HG02678 (cell line): ENCODE measurements around the gene ANKRD17.
A peak's percentile ranks its signal among the peaks of the same experiment; 100 is the strongest.
"Not testable (repeated sequence)": the region's sequence is repeated elsewhere in the genome, so short reads cannot be mapped to it uniquely, and the experiment has no call there.

ENCODE experiments used
- ATAC-seq: cut with Tn5 transposase; IDR thresholded peaks from one replicate; pipeline ENCODE4 v1.9.1; 2021; ENCODE audit warnings: mild to moderate bottlenecking, moderate library complexity; ENCODE audit not compliant: unreplicated experiment

ANKRD17 gene

DNA sequence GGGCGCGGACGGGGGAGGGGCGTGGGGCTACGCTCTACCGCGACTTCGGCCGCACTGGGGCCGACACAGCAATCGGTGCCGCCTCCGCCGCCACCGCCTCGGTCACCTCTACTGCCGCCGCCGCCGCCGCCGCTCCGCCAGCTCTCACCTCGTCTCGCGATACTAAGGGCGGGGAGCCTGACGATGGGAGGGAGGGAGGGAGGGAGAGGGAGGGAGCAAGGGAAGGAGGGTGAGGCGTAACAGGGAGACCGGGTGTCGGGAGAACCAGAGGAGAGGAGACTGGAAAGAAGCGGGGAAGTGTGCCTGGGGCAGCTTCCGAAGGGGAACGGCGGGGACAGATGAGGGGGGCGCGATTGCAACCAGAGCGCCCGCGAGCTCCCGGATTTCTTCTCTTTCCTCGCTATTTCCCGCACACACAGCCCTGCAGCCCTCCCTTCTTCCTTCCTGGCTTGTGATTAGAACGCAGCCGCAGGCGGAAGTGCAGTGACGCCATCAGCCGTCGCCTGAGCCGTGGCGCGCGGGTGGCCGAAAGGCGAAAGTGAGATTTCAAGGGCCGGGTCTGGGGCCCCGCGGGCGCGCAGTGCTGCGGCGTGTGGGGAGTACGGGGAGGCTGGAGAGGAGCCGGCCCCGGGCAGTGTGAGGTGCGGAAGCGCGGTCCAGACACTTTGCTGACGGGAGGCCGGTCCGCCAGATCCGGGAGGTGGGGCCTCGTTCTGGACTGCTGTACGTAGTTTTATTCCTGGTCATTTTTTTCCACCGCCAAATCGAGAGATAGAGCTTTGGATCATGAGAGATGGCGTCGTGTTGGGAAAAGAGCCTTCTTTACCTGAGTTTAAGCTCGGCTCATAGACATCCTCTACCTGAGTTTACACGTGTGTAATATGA is at the start of gene ANKRD17:
TSS of gene ANKRD17 (minus strand) at position 113 of the 885 bp plus-strand sequence. CDS start 130 bp downstream, outside the sequence.
- ATAC-seq, result peak; percentile 76

DNA sequence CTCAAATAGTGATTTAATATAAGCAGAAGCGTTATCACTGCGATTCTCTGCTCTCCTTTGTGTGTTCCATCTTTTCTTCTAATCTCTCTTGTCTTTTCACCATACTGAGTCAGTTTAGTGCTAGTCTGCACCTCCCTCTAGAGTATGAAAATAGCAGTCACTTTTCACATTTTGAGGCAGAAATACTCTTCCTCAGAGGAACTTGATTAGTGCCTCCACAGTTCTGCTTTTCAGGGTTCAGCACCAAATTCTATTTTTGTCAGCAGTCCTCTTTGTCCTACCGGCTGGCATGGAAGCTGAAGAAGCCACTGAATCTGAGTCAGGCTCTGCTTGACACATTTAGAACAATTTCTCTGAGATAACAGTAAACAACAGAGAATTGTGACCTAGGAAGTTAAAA is 49.7 kb upstream of the ANKRD17 start:
- no peak for ATAC-seq

DNA sequence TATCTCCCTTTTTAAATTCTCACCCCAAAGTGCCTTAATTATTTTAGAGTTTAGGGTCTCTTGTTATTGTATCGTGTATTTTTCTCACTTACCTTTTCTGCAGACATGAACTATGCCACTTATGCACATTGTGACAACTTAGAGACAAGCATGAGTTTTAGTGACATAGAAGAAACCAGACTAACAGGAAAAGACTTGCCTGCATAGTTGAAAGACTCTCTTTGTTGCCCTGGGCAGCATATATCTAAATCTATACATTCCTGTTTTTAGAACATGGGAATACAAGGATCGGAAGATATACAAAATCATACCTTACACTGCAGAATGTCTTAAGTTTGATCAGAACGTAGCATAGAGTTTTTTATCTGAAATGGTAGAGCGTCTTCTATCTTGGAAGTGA is 45.1 kb upstream of the ANKRD17 start:
- no peak for ATAC-seq

DNA sequence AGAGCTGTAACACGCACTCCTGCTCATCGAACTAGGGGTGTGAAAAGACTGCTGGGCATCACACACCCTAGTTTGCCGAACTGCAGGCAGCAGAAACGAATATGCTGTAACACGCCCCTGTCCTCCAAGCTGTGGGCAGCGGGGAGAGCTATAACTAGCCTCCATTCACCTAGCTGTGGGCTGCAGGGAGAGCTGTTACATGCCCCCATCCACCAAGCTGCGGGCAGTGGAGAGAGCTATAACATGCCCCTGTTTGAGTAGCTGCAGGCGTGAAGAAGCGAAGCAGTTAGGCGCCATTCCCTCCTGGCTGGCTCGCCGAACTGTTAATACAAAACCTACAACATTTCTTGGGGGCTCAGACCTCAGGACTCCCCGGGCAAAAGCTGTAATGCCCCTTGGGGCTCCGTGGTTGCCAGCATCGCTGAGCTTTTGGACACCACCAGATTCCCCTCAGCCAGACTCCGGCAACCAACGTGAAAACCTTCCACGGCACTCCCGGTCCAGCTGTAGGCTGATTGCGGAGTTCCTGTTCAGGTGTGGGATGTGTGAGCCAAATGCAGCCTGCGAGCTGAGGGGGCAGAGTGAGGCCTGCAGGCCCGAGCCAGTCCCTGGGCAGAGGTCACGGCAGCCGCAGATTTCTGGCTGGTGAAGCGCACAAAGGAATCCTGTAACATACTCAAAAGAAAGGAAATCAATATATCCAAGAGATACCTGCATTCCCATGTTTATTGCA is 41.1 kb upstream of the ANKRD17 start:
- no peak for ATAC-seq

GRCh38 chr4:73292661-73293060 is 34.1 kb upstream of the ANKRD17 start:
- ATAC-seq, result not testable (repeated sequence)

- ATAC-seq, result no peak
Observed at GRCh38 chr4:73281982-73282381, 23.4 kb upstream of the ANKRD17 start.

DNA sequence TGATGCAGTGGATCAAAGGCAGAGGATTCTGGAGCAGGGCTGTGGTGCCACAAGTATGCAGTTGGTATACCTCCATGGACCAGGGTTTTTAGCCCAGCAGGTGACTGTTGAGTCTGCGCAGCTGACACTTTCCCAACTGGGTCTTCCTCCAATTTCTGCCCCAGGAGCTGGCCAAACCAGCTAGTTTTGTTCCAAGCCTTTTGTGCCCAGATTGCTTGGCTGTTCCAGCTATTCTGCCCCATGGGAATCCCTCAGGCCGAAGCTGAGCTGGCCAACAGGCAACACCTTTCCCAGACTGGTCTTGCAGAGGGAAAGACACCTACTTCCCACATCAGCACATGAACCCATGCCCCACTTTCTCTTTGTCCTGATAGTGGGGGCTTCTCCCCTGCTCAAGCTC is 22.8 kb upstream of the ANKRD17 start:
- no peak for ATAC-seq

GRCh38 chr4:73277201-73277600 is 18.6 kb upstream of the ANKRD17 start:
- no peak for ATAC-seq

- no peak for ATAC-seq
Observed at GRCh38 chr4:73275318-73275654, 16.7 kb upstream of the ANKRD17 start.

DNA sequence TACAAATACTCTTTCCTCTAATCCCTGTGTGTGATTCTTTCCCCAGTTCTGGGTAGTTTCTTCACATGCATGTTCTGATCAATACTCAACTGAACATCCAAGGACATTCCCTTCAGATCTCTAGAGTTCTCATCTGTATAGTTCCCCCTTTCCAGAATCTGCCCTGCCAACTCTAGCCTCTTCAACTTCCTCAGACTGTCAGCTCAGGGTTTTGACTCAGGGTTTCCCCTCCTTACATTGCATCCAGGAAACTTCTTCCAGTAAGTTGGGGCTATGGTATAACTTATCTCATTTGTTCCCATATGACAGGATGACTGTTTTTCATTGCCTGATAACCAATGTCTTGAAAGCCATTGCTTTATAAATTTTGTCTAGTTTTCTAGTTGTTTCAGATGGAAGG is 14.2 kb upstream of the ANKRD17 start:
- ATAC-seq, result no peak

GRCh38 chr4:73267050-73267449 is 8.5 kb upstream of the ANKRD17 start:
- no peak for ATAC-seq

GRCh38 chr4:73259571-73260090 is 1.0 kb upstream of the ANKRD17 start:
- peak; percentile 7 for ATAC-seq

GRCh38 chr4:73258436-73258685 is 237 bp downstream of the ANKRD17 start:
- peak; percentile 32 for ATAC-seq

GRCh38 chr4:73257651-73258435 is 755 bp downstream of the ANKRD17 start:
- peak; percentile 13 for ATAC-seq

- peak; percentile 22 for ATAC-seq
Observed at GRCh38 chr4:73257234-73257633, 1.4 kb downstream of the ANKRD17 start.

GRCh38 chr4:73255847-73256246 is 2.8 kb downstream of the ANKRD17 start:
- not testable (repeated sequence) for ATAC-seq

- no peak for ATAC-seq
Observed at GRCh38 chr4:73252001-73252400, 6.6 kb downstream of the ANKRD17 start.

- ATAC-seq, result no peak
Observed at GRCh38 chr4:73251384-73251783, 7.2 kb downstream of the ANKRD17 start.

- ATAC-seq, result no peak
Observed at GRCh38 chr4:73250642-73251041, 8.0 kb downstream of the ANKRD17 start.

- no peak for ATAC-seq
Observed at GRCh38 chr4:73248821-73249220, 9.8 kb downstream of the ANKRD17 start.

DNA sequence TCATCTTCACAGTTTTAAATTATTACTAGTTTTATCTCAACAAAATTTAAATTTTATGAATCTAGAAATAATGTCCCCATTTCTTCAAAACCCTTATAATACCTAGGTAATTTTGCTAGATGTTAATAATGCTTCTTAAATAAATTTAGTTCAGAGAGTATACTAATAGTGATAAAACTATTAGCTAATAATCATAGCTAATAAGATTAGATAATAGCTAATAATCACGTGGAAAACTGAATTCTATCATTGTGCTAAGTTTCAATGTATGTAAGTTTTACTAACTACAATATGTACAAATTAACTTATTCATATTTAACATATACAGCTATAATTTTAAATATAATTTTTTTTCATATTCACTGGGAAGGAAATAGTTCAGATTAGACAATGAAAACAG is 10.2 kb downstream of the ANKRD17 start:
- ATAC-seq, result no peak
